ENCODE results near the gene PPP1R1B.

GRCh38 chr17:39663340-39663687, 36.6 kb downstream of the PPP1R1B start:
- TF ChIP-seq NANOG (IDR thresholded peaks at IDR 0.05; ENCODE audit: borderline replicate concordance) (no peak), POLR2AphosphoS5 (IDR thresholded peaks at IDR 0.05; ENCODE audit: low read depth) (no peak), CTCF (conservative IDR thresholded peaks at IDR 0.05; ENCODE audit: low read depth in 2 of 2) (no peak), EZH2 (IDR thresholded peaks at IDR 0.05; ENCODE audit: low read depth, unreplicated experiment) (no peak), CREB1 (CRISPR knock-in tag; IDR thresholded peaks at IDR 0.05; ENCODE audit: low read depth) (no peak), REST (IDR thresholded peaks at IDR 0.05; ENCODE audit: unreplicated experiment) (no peak), EZH2phosphoT487 (IDR thresholded peaks at IDR 0.05; ENCODE audit: unreplicated experiment) (no peak), ZNF462 (CRISPR knock-in tag; IDR thresholded peaks at IDR 0.05) (no peak), ZNF331 (CRISPR knock-in tag; IDR thresholded peaks at IDR 0.05; ENCODE audit: low read depth) (no peak), ETS1 (IDR thresholded peaks at IDR 0.05) (no peak), ZNF114 (CRISPR knock-in tag; IDR thresholded peaks at IDR 0.05) (no peak)

Measured in GM23338 (cell line).